ENCODE data around the gene PPL. TPM values are rescaled to one million over a fixed set of nuclear protein-coding genes. Genes with fewer than 3 reads are reported as not detected.
"Not testable (repeated sequence)": the region's sequence is repeated elsewhere in the genome, so short reads cannot be mapped to it uniquely, and the experiment has no call there.

PPL gene
- total RNA-seq, result 10.9 TPM
- long read RNA-seq, partial matches to known transcripts, result 4 of 25 reads
- long read RNA-seq, other reads (novel, unspliced or antisense), result 21 of 25 reads

- DNase-seq (ENCODE audit: low spot score), result peak; percentile 93
These were observed at the start of gene PPL for GRCh38 chr16:4936991-4937781. Gene PPL, minus strand, starts transcription at chr16:4937148. Its CDS starts 103 bp downstream, at chr16:4937045.

DNA sequence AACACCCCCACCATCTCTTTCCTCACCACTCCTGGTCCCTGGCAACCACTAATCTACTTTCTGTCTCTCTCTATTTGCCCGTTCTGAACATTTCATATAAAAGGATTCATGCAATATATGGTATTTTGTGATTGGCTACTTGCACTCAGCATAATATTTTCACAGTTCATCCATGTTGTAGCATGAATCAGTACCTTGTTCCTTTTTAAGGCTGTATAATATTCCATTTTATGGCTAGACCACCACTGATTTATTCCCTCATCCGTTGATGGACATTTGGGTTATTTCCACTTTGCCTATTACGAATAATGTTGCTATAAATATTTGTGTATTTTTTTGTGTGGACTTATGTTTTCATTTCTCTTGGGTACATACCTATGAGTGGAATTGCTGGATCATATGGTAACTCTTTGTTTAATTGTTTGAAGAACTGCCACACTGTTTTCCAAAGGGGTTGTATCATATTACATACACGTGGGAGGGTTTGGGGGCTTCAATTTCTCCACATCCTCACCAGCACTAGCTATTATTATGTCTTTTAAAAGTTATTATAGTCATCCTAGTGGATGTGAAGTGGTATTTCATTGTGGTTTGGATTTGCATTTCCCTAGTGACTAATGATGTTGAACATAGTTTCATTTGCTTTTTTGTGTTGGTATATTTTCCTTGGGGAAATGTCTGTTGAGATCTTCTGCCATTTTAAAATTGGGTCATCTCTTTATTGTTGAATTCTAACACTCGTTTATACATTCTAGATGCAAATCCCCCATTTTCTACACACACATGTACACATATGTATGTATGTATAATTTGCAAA is 47.4 kb upstream of the PPL start:
- no peak for DNase-seq (ENCODE audit: low spot score)

- no peak for DNase-seq (ENCODE audit: low spot score)
These were observed 45.3 kb upstream of the PPL start for GRCh38 chr16:4982056-4982867.

GRCh38 chr16:4981473-4981872 is 44.5 kb upstream of the PPL start:
- DNase-seq (ENCODE audit: low spot score), result no peak

DNA sequence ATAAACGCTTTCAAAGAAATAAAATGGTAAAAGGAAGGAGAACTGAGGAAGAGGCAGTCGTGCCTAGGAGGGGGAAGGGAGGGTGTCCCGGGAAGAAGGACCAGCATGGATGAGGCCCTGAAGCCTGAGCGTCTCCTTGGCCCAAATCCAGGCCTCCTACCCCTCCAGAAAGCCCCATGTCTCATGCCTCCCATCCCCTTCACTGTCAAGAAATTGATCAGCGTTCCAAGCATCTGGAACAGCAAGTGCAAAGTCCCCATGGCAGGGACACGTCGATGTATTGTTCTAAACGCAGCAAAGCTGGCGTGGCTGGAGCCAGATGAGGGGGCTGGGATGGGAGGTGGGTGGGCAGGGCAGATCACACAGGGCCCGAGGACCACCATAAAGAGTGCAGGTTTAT is 43.7 kb upstream of the PPL start:
- DNase-seq (ENCODE audit: low spot score), result no peak

DNA sequence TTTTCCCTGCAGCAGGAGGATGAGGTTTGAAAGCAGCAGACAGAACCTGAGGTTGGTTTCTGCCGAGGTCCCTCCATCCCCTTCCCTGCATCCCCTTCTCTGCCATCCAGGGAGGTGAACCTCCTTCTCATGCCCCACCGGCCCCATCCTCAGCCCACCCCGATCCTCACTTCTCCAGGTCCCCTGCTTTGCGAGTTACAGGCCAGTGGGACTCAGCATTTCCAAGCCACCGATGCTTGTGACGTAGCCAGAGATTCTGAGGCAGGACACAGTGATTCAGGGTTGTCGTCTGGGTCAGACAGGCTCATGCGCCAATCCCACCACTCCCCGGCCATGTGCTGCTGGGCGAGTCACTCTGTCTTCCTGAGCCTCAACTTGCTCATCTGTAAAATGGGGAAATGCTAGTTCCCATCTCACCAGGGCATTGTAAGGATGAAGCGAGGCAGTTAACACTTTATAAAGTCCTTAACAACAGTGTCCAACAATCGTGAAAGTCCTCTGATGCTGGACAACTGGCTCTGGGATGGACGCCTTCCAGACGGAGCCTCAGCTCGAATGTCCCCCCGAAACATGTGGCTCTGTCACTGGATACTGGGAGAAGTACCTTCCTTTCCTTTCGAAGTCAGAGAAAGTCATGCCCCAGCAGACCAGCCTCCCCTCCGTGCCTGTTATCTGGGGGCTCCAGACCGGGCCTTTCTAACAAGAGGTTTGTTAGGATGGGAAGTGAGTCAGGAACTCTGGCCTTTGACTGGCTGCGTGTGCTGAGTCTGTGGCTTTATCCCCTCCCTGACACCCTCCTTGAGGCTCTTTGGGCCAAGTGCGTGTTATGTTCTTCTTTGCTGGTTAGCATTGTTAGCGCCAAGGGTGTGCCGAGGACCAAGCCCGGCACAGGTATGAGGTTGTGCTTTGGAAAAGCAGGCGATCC is 43.0 kb upstream of the PPL start:
- DNase-seq (ENCODE audit: low spot score), result no peak

DNA sequence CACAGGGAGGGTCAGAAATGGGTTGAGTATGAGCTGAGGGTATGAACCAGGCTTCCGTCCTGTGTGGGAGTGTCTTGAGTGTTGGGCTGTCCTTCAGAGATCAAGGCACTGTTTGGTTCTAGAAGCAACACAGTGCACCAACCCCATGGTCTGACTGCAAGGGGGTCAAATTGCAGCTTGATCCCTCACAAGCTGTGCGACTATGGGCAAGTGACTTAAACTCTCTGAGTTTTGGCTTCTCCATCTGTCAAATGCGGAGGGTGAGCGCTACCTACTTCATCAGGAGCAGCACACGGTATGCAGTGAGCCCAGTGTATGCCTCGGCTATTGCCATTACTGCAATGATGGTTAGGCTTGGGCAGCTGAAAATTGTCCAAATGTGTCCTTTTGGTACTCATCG is 42.2 kb upstream of the PPL start:
- DNase-seq (ENCODE audit: low spot score), result no peak

DNA sequence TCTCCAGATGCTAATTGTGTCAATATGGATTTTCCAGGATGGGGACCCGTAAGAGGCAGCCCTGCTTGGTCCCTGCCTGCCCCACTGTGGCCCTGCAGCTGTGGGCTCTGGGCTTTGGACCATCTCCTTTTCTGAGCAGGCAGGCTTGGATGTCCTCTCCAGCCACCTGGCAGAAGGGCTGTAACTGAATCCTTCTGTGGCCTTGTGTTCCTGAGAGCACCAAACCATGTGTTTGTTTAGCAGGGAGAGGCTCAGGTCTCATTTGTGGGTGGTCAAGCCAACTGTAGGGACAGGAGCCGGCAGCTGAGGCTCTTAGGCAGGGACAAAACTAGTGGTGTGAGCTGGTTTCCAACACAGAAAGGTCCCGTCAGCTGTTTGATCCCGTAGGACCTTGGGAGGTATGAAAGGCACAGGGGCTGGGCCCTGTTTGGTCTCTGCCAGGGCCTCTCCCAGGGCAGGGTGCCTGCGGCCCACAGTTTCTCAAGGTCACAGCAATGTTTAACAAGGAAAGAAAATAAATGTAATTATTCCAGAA is 39.7 kb upstream of the PPL start:
- DNase-seq (ENCODE audit: low spot score), result no peak

DNA sequence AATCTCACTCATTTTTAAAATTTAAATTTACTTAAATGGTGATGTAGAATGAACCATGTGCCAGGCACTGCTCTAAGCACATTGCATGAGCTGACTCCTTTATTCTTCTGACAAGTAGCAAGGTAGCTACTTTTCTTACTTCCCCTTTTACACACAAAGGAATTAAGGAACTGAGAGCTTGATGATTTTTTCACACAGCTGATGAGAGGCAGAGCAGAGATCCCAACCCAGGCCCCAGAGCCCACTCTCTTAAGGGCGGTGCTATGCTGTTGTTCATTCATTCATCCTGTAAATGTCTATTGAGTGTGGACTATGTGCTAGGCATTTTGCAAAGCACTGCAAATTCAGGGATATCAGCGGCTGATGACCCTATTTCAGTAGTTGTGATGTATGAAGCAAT is 39.1 kb upstream of the PPL start:
- no peak for DNase-seq (ENCODE audit: low spot score)

- DNase-seq (ENCODE audit: low spot score), result no peak
These were observed 36.1 kb upstream of the PPL start for GRCh38 chr16:4972938-4973587.

- no peak for DNase-seq (ENCODE audit: low spot score)
These were observed 33.1 kb upstream of the PPL start for GRCh38 chr16:4970010-4970409.

DNA sequence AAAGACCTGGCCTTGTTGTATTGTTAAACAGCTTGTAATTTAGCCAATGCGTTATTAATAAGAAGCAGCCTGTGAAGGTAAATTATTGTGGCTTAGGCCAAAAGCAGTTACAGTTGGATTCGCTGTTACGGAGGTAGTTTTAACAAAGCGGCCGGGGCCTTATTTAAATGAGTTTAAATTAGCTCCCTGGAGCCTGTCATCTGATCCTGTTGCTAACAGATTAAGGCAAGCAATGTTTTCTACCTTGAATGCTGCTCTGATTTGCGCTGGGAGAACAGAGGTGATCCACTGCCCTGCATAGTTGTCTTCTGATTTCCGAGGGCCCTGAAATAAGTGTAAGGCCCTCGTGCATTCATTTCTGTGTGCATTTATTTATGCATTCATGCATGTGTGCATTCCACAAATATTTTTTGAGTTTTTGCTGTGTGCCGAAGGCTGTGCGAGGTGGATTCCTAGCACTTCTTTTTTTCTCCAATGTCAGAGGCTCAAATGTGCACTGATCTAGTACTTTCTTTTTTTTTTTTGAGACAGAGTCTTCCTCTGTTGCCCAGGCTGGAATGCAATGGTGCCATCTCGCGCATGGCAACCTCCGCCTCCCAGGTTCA is 32.0 kb upstream of the PPL start:
- DNase-seq (ENCODE audit: low spot score), result no peak

DNA sequence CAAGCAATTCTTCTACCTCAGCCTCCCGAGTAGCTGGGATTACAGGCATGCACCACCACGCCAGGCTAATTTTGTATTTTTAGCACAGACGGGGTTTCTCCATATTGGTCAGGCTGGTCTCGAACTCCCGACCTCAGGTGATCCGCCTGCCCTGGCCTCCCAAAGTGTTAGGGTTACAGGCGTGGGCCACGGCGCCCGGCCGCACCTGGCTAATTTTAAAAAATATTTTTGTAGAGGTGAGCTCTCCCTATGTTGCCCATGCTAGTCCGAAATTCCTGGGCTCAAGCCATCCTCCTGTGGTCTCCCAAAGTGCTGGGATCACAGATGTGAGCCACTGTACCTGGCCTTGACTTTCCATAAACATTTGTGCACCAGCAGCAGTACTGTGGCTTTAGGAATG is 31.3 kb upstream of the PPL start:
- not testable (repeated sequence) for DNase-seq (ENCODE audit: low spot score)

DNA sequence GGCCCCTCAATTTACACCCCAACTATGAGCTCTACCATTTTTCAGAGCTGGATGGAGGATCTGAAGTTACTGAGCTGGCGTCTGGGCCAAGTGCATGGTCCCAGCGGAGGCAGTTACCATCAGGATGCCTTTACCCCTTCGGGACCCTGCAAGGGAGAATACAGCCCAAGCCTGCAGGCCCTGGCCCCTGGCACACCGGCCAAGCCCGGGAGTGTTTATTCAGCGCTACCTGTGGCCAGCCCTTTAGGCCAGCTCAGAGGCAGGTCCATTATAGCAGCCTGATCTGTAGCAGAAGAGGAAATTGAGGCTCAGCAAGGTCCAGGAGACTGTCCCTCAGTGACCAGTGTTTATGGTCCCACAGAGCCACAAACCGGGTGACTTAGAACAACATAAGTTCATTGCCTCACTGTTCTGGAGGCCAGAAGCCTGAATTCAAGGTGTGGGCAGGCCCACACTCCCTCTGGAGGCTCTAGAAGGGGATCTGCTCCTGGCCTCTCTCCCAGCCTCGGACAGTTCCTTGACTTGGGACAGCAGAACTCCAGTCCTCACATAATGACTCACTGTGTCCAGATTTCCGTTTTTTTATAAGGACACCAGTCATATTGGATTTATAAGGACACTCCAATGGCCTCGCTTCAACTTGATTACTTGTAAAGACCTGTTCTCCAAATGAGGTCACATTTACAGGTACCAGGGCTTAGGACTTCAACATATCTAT is 29.9 kb upstream of the PPL start:
- DNase-seq (ENCODE audit: low spot score), result no peak

GRCh38 chr16:4963527-4963926 is 26.6 kb upstream of the PPL start:
- DNase-seq (ENCODE audit: low spot score), result not testable (repeated sequence)

GRCh38 chr16:4962716-4963115 is 25.8 kb upstream of the PPL start:
- DNase-seq (ENCODE audit: low spot score), result no peak

DNA sequence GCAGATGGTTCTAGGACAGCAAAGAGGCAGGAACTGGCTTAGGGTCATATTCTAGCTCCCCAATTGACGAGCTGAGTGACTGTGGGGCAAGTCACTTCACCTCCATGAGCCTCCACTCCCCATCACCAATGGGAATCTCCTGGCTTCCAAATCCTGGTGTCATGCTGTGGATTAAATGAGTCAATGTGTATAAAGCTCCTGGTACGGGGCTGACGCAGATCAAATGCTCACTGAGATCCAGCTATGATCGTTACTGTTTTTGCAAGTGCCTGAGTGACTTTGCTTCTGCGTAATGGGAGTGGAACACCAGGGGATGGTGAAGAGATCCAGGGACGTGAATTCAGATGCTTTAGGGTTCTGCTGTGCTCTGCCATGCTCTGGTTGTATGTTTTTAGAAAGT is 23.6 kb upstream of the PPL start:
- no peak for DNase-seq (ENCODE audit: low spot score)

Measured in mesenteric fat pad (tissue), 1 donor.